Naive thymus-derived CD4-positive, alpha-beta T cell (primary cell): ENCODE results near the gene PHF20. TPM values are rescaled to one million over a fixed set of nuclear protein-coding genes. Genes with fewer than 3 reads are reported as not detected.

Experiments
- ATAC-seq: fragments of 150-1000 bp; cut with Tn5 transposase; 2 replicates; pipeline ENCODE4 v1.10.0; 2021; ENCODE audit warnings: mild to moderate bottlenecking, moderate library complexity
- CTCF ChIA-PET: fragments of 350-600 bp; sonication (Branson Sonifier 250); formaldehyde crosslinking; loops from one replicate; lab custom pipeline; 2021; ENCODE audit warnings: antibody characterized with exemption; lab: Charles Lee
- POLR2A ChIA-PET: fragments of 350-600 bp; sonication (Branson Sonifier 250); formaldehyde crosslinking; loops from one replicate; lab custom pipeline; 2021; ENCODE audit warnings: antibody characterized with exemption, inconsistent platforms; lab: Charles Lee
- DNase-seq, 9 donors: peaks; one replicate each; pipeline versions ENCODE4 v3.0.0 to v3.0.0-alpha.2; 2020 to 2022; ENCODE audit warnings: mixed read lengths in 1 of 9
- H3K27ac ChIP-seq: one replicate; pipeline ENCODE4 v1.7.0; 2013; ENCODE audit warnings: mild to moderate bottlenecking, low read depth, low read length, moderate library complexity
- H3K27me3 ChIP-seq, 2 donors: one replicate each; pipeline ENCODE4 v1.7.0; 2013; ENCODE audit warnings: low read length in 2 of 2, mild to moderate bottlenecking in 2 of 2, moderate library complexity in 2 of 2; ENCODE audit not compliant: control insufficient read depth in 2 of 2, insufficient read depth in 2 of 2
- H3K36me3 ChIP-seq, 3 experiments: 1 replicate in 2 of 3; 2 replicates in 1 of 3; pipeline ENCODE4 v1.7.0; 2013; ENCODE audit warnings: low read length in 3 of 3, mild to moderate bottlenecking in 3 of 3, moderate library complexity in 1 of 3; ENCODE audit not compliant: insufficient read depth in 3 of 3, control insufficient read depth in 2 of 3
- H3K4me1 ChIP-seq, 2 donors: one replicate each; pipeline ENCODE4 v1.7.0; 2013; ENCODE audit warnings: low read length in 2 of 2, mild to moderate bottlenecking in 2 of 2, moderate library complexity in 1 of 2; ENCODE audit not compliant: control insufficient read depth in 2 of 2, insufficient read depth in 2 of 2
- H3K4me3 ChIP-seq: 2 replicates; pipeline ENCODE4 v1.7.0; 2013; ENCODE audit warnings: mild to moderate bottlenecking, low read length
- H3K9me3 ChIP-seq, 3 experiments: 1 replicate in 2 of 3; 2 replicates in 1 of 3; pipeline ENCODE4 v1.7.0; 2013; ENCODE audit warnings: low read length in 3 of 3; ENCODE audit not compliant: control insufficient read depth in 2 of 3
- H3K27ac Mint-ChIP-seq, 9 donors: one replicate each; pipeline ENCODE4 v1.8.0; 2020 to 2022; ENCODE audit warnings: mixed read lengths in 9 of 9, mild to moderate bottlenecking in 8 of 9, moderate library complexity in 5 of 9, inconsistent platforms in 2 of 9
- H3K27me3 Mint-ChIP-seq, 5 donors: one replicate each; pipeline ENCODE4 v1.8.0; 2021 to 2022; ENCODE audit warnings: mixed read lengths in 5 of 5, mild to moderate bottlenecking in 1 of 5
- H3K36me3 Mint-ChIP-seq, 5 donors: one replicate each; pipeline ENCODE4 v1.8.0; 2020 to 2022; ENCODE audit warnings: mixed read lengths in 5 of 5, mild to moderate bottlenecking in 3 of 5, inconsistent platforms in 1 of 5
- H3K4me1 Mint-ChIP-seq, 7 donors: one replicate each; pipeline ENCODE4 v1.8.0; 2020 to 2022; ENCODE audit warnings: mixed read lengths in 7 of 7, mild to moderate bottlenecking in 3 of 7, inconsistent platforms in 1 of 7
- H3K4me3 Mint-ChIP-seq, 10 donors: one replicate each; pipeline ENCODE4 v1.8.0; 2020 to 2022; ENCODE audit warnings: mild to moderate bottlenecking in 10 of 10, mixed read lengths in 10 of 10, moderate library complexity in 6 of 10, inconsistent platforms in 2 of 10
- H3K9me3 Mint-ChIP-seq, 11 donors: one replicate each; pipeline ENCODE4 v1.8.0; 2020 to 2022; ENCODE audit warnings: mixed read lengths in 11 of 11, mild to moderate bottlenecking in 4 of 11, inconsistent platforms in 1 of 11, moderate library complexity in 1 of 11
- intact Hi-C, 2 donors: fragments of 100-400 bp; cut with micrococcal nuclease; formaldehyde crosslinking; loops; one replicate each; pipeline ENCODE4 v1.15.1; 2023
- polyA plus RNA-seq, 2 donors: library from polyadenylated mRNA; unstranded; fragments of 300-500 nt; fragmentation: Illumina TruSeq; gene quantifications; one replicate each; pipeline ENCODE4 v1.2.3, GENCODE V29; 2021
- total RNA-seq, 6 experiments: library from RNA in 5 of 6; stranded (reverse) in 5 of 6; gene quantifications; 1 replicate in 5 of 6; 2 replicates in 1 of 6; pipeline ENCODE4 v1.2.3 and lab custom pipeline; 2021 to 2026

Gene PHF20
- total and polyA plus RNA-seq, 7 experiments from 2014 or later: 57.5 to 157 (median 99.9) TPM

DNA sequence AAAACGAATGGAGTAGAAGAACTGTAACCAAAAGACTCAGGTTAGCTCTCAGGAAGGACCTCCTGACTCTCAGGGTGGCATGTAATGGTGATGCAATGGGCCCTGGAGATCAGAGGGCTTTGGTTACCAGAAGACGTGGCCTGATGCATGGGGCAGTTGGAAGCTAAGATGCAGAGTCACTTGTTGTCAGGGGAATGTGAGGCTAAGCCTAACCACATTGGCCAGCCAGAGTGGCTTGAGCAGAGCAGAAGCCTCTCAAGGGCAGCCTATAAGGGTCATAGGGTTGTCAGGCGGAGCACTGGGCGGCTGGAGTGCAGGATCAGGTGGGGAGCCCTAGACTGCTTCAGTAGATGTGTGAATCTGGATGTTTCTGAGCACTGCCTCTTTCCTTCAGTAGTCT is 202.4 kb downstream of the PHF20 start:
- H3K27ac Mint-ChIP-seq: no peak overlapping the region
- Histone ChIP-seq H3K36me3 (no peaks in the 10 kb centered on the region), H3K4me1 (no peaks in the 10 kb centered on the region), H3K4me3 (no peak overlapping the region), H3K9me3 (no peaks in the 10 kb centered on the region), H3K27me3 (no peaks in the 10 kb centered on the region), H3K27ac (no peak overlapping the region)
- DNase-seq (no peak), ATAC-seq (no peak)
- H3K9me3 Mint-ChIP-seq: no peaks in the 10 kb centered on the region
- no peaks in the 10 kb centered on the region for H3K4me1 Mint-ChIP-seq
- ChIA-PET CTCF (no interaction called here), POLR2A (no interaction called here)
- intact Hi-C loops: no loop called here
- no peaks in the 10 kb centered on the region for H3K36me3 Mint-ChIP-seq
- H3K27me3 Mint-ChIP-seq: peaks cover 0 to 8% (median 0%) of the 10 kb centered on the region in 5 donors
- H3K4me3 Mint-ChIP-seq: no peak overlapping the region

DNA sequence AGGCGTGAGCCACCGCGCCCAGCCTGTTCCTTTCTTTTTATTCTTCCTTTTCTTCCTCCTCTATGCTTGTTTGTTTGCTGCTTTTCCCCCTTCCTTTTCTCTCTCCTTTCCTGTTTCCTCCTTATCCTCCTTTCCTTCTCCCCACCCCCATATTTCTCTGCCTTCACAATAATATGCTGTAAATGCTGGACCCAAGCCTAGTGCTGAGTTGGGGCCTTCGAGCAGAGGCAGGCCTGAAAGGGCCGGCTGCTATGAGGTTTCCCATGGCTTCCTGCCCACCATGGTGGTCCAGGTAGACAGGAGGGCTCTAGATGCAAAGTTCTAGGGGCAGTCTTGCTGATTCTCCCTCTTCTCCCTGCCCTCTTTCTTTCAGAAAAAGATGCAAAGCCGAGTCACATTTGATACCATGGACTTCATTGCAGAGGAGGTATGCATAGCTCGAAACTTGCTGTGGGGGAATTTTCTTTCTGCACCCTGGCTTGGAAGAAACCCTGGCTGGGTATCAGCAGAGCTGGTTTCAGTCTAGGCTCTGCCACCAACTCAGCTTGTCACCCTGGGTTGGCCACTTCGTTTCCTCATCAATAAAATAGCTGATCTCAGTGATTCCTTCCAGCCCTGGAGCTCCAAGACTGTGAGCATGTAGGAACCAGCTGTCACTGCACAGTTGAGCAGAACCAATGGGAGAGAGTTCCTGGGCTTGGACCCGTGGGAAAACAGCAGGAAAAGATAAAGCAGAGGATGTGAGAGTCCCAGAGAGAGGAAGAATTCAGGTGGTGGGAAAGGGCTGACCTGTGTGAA is 204.0 kb downstream of the PHF20 start:
- ATAC-seq (no peak), DNase-seq (no peak)
- H3K36me3 ChIP-seq: no peaks in the 10 kb centered on the region
- H3K4me3 ChIP-seq: no peak overlapping the region
- H3K9me3 Mint-ChIP-seq: no peaks in the 10 kb centered on the region
- no peaks in the 10 kb centered on the region for H3K36me3 Mint-ChIP-seq
- ChIA-PET POLR2A (no interaction called here), CTCF (interaction anchor here (1.0 kb wide), 1 partner anchor 17 kb away, joined by 5 read pairs; no protein-coding TSS in a partner anchor)
- H3K27ac ChIP-seq: no peak overlapping the region
- no peaks in the 10 kb centered on the region for H3K27me3 ChIP-seq
- no peak overlapping the region for H3K4me3 Mint-ChIP-seq
- no peaks in the 10 kb centered on the region for H3K9me3 ChIP-seq
- H3K27me3 Mint-ChIP-seq: peaks cover 0 to 4% (median 0%) of the 10 kb centered on the region in 5 donors
- intact Hi-C loops: no loop called here
- H3K4me1 Mint-ChIP-seq: no peaks in the 10 kb centered on the region
- no peak overlapping the region for H3K27ac Mint-ChIP-seq
- H3K4me1 ChIP-seq: no peaks in the 10 kb centered on the region

DNA sequence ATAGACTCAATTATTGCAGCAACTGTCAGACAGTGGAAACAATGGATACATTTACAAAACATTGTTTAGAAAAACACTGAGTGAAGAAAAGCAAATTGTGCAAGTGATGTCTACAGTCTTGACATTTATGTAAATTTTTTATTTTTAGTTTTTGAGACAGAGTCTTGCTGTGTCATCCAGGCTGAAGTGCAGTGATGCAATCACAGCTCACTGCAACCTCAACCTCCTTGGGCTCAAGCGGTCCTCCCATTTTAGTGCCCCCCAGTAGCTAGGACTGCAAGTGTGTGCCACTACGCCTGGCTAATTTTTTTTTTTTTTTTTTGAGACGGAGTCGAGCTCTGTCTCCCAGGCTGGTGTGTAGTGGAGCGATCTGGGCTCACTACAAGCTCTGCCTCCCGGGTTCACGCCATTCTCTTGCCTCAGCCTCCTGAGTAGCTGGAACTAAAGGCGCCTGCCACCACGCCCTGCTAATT is 206.3 kb downstream of the PHF20 start:
- CTCF ChIA-PET: interaction anchor here (0.8 kb wide), 1 partner anchor 15 kb away, joined by 3 read pairs; no protein-coding TSS in a partner anchor
- H3K4me3 ChIP-seq: no peak overlapping the region
- intact Hi-C loops: no loop called here
- no peaks in the 10 kb centered on the region for H3K27me3 ChIP-seq
- no peaks in the 10 kb centered on the region for H3K36me3 ChIP-seq
- POLR2A ChIA-PET: no interaction called here
- peak; percentile 49 for ATAC-seq
- H3K9me3 ChIP-seq: no peaks in the 10 kb centered on the region
- Mint-ChIP-seq H3K36me3 (no peaks in the 10 kb centered on the region), H3K4me1 (peaks cover 0 to 4% (median 0%) of the 10 kb centered on the region in 7 donors), H3K27ac (no peak overlapping the region), H3K4me3 (no peak overlapping the region), H3K27me3 (peaks cover 0 to 4% (median 0%) of the 10 kb centered on the region in 5 donors), H3K9me3 (no peaks in the 10 kb centered on the region)
- DNase-seq: no peak
- no peak overlapping the region for H3K27ac ChIP-seq
- no peaks in the 10 kb centered on the region for H3K4me1 ChIP-seq

DNA sequence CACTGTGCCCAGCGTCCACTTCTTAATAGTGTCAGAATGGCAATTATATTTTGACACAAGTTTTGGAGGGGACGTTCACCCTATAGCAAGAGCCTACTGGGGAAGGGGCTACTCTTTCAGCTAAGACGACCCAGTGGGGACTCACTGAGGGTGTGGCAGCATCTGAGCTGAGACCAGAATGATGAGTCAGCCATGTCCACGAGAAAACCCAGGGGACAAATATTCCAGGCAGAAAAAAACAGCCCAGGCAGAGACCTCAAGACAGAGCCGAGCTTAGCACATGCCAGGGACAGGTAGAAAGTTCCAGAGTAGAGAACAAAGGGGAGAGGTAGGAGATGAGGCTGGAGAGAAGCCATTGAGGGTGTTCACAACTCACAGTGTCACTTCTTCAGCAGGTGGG is 207.7 kb downstream of the PHF20 start:
- intact Hi-C loops: no loop called here
- CTCF ChIA-PET: interaction anchor here (2.9 kb wide), 1 partner anchor 13 kb away, joined by 14 read pairs; no protein-coding TSS in a partner anchor
- H3K27me3 ChIP-seq: no peaks in the 10 kb centered on the region
- Mint-ChIP-seq H3K4me3 (no peak overlapping the region), H3K27ac (no peak overlapping the region), H3K36me3 (no peaks in the 10 kb centered on the region), H3K27me3 (peaks cover 0 to 4% (median 0%) of the 10 kb centered on the region in 5 donors), H3K4me1 (peaks cover 0 to 7% (median 0%) of the 10 kb centered on the region in 7 donors), H3K9me3 (no peaks in the 10 kb centered on the region)
- no peaks in the 10 kb centered on the region for H3K9me3 ChIP-seq
- H3K4me1 ChIP-seq: no peaks in the 10 kb centered on the region
- no peak overlapping the region for H3K4me3 ChIP-seq
- no peaks in the 10 kb centered on the region for H3K36me3 ChIP-seq
- H3K27ac ChIP-seq: no peak overlapping the region
- POLR2A ChIA-PET: no interaction called here
- ATAC-seq (no peak), DNase-seq (no peak)

DNA sequence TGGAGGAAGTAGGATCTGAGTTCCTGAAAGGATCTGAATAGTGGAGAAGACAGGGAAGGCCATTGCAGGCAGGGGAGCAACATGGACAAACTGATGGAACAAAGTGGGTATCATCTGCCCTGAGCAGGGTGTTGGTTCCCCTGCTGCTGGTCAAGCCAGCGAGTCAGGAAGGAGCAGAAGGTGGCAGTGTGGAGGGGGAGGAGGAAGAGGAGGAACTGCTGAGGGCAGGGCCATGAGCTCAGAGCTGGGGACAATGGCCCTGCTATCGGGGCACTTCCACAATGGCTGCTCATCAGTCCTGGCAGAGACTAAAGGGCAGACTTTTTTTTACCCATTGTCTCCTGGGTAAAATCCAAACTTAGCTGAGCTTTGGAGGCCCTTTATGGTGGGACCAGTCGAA is 210.2 kb downstream of the PHF20 start:
- Histone ChIP-seq H3K9me3 (no peaks in the 10 kb centered on the region), H3K27ac (no peak overlapping the region), H3K4me1 (no peaks in the 10 kb centered on the region), H3K4me3 (no peak overlapping the region), H3K27me3 (no peaks in the 10 kb centered on the region), H3K36me3 (no peaks in the 10 kb centered on the region)
- Mint-ChIP-seq H3K27me3 (peaks cover 0 to 8% (median 0%) of the 10 kb centered on the region in 5 donors), H3K36me3 (no peaks in the 10 kb centered on the region), H3K4me1 (peaks cover 0 to 9% (median 0%) of the 10 kb centered on the region in 7 donors), H3K9me3 (no peaks in the 10 kb centered on the region), H3K27ac (no peak overlapping the region), H3K4me3 (no peak overlapping the region)
- DNase-seq (no peak), ATAC-seq (no peak)
- intact Hi-C loops: no loop called here
- ChIA-PET POLR2A (interaction anchor here (0.6 to 0.7 kb wide), 2 partner anchors 126 to 495 kb away, joined by 3 to 4 read pairs; no protein-coding TSS in a partner anchor), CTCF (interaction anchor here (0.6 to 2.9 kb wide), 2 partner anchors 11 to 466 kb away, joined by 3 to 14 read pairs; no protein-coding TSS in a partner anchor)

DNA sequence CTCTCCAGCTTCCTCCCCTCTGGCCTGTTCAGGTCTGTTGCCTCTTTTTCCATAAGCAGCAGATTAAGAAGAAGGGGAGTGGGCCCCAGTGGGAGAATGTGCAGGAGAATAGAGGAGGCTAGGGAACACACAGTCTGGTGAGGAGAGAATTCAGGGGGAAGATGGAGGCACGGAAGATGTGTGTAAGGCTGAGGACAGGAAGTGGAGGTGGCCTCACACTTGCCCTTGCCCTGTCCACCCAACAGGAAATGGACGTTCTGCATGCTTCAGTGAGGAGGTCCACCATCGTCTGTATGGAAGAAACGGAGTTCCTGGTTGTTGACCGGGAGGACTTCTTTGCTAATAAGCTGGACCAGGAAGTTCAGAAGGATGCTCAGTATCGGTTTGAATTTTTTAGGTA is 212.6 kb downstream of the PHF20 start:
- no peak for ATAC-seq
- H3K27ac Mint-ChIP-seq: no peak overlapping the region
- no peaks in the 10 kb centered on the region for H3K27me3 ChIP-seq

More for the DNA sequence above, 212.6 kb downstream of the PHF20 start:
- Mint-ChIP-seq H3K36me3 (no peaks in the 10 kb centered on the region), H3K4me3 (no peak overlapping the region), H3K9me3 (no peaks in the 10 kb centered on the region), H3K4me1 (peaks cover 0 to 10% (median 0%) of the 10 kb centered on the region in 7 donors), H3K27me3 (peaks cover 0 to 13% (median 0%) of the 10 kb centered on the region in 5 donors)
- ChIA-PET CTCF (interaction anchor here (0.6 to 2.3 kb wide), 3 partner anchors 9 to 1215 kb away, joined by 4 to 11 read pairs (median 5); no protein-coding TSS in a partner anchor), POLR2A (no interaction called here)
- H3K9me3 ChIP-seq: no peaks in the 10 kb centered on the region
- no peaks in the 10 kb centered on the region for H3K4me1 ChIP-seq
- H3K27ac ChIP-seq: no peak overlapping the region
- H3K36me3 ChIP-seq: no peaks in the 10 kb centered on the region
- H3K4me3 ChIP-seq: no peak overlapping the region
- intact Hi-C loops: no loop called here
- no peak for DNase-seq
